ENCODE measurements around the gene IRGQ.
A peak's percentile ranks its signal among the peaks of the same experiment; 100 is the strongest.

Gene IRGQ

GRCh38 chr19:43594710-43595604 is 977 bp downstream of the IRGQ start (continued):
- no peak for TF ChIP-seq ZBTB8A (tag by site-specific recombination; IDR thresholded peaks at IDR 0.05)
- 0 out of 2 replicates have a peak, but pooled peaks have one; percentile 35 for TF ChIP-seq ZSCAN30 (tag by site-specific recombination; IDR thresholded peaks at IDR 0.05)
- TF ChIP-seq ZNF2 (tag by site-specific recombination; IDR thresholded peaks at IDR 0.05): peak; percentile 67; the same call in 1 of the 2 replicates
- no peak for TF ChIP-seq ZNF174 (tag by site-specific recombination; IDR thresholded peaks at IDR 0.05)
- TF ChIP-seq ZBTB6 (tag by site-specific recombination; IDR thresholded peaks at IDR 0.05): peak; percentile 6; the same call in 1 of the 2 replicates
- TF ChIP-seq, protein P1, sequence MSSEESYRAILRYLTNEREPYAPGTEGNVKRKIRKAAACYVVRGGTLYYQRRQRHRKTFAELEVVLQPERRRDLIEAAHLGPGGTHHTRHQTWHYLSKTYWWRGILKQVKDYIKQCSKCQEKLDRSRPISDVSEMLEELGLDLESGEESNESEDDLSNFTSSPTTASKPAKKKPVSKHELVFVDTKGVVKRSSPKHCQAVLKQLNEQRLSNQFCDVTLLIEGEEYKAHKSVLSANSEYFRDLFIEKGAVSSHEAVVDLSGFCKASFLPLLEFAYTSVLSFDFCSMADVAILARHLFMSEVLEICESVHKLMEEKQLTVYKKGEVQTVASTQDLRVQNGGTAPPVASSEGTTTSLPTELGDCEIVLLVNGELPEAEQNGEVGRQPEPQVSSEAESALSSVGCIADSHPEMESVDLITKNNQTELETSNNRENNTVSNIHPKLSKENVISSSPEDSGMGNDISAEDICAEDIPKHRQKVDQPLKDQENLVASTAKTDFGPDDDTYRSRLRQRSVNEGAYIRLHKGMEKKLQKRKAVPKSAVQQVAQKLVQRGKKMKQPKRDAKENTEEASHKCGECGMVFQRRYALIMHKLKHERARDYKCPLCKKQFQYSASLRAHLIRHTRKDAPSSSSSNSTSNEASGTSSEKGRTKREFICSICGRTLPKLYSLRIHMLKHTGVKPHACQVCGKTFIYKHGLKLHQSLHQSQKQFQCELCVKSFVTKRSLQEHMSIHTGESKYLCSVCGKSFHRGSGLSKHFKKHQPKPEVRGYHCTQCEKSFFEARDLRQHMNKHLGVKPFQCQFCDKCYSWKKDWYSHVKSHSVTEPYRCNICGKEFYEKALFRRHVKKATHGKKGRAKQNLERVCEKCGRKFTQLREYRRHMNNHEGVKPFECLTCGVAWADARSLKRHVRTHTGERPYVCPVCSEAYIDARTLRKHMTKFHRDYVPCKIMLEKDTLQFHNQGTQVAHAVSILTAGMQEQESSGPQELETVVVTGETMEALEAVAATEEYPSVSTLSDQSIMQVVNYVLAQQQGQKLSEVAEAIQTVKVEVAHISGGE (tag by site-specific recombination; conservative IDR thresholded peaks at IDR 0.05; ENCODE audit: low read depth): peak; percentile 6; the same call in 1 of the 2 replicates
- TF ChIP-seq, protein P2, sequence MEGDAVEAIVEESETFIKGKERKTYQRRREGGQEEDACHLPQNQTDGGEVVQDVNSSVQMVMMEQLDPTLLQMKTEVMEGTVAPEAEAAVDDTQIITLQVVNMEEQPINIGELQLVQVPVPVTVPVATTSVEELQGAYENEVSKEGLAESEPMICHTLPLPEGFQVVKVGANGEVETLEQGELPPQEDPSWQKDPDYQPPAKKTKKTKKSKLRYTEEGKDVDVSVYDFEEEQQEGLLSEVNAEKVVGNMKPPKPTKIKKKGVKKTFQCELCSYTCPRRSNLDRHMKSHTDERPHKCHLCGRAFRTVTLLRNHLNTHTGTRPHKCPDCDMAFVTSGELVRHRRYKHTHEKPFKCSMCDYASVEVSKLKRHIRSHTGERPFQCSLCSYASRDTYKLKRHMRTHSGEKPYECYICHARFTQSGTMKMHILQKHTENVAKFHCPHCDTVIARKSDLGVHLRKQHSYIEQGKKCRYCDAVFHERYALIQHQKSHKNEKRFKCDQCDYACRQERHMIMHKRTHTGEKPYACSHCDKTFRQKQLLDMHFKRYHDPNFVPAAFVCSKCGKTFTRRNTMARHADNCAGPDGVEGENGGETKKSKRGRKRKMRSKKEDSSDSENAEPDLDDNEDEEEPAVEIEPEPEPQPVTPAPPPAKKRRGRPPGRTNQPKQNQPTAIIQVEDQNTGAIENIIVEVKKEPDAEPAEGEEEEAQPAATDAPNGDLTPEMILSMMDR (tag by site-specific recombination; IDR thresholded peaks at IDR 0.05): peak; percentile 94
- peak; percentile 17 for TF ChIP-seq ZBTB26 (tag by site-specific recombination; optimal IDR thresholded peaks at IDR 0.05)
- TF ChIP-seq ZNF169 (tag by site-specific recombination; IDR thresholded peaks at IDR 0.05): 0 out of 2 replicates have a peak, but pooled peaks have one; percentile 61
- TF ChIP-seq, protein P3, sequence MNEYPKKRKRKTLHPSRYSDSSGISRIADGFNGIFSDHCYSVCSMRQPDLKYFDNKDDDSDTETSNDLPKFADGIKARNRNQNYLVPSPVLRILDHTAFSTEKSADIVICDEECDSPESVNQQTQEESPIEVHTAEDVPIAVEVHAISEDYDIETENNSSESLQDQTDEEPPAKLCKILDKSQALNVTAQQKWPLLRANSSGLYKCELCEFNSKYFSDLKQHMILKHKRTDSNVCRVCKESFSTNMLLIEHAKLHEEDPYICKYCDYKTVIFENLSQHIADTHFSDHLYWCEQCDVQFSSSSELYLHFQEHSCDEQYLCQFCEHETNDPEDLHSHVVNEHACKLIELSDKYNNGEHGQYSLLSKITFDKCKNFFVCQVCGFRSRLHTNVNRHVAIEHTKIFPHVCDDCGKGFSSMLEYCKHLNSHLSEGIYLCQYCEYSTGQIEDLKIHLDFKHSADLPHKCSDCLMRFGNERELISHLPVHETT (tag by site-specific recombination; IDR thresholded peaks at IDR 0.05): no peak
- TF ChIP-seq OSR2 (tag by site-specific recombination; IDR thresholded peaks at IDR 0.05): peak; percentile 76
- no peak for TF ChIP-seq ZNF488 (tag by site-specific recombination; IDR thresholded peaks at IDR 0.05)
- TF ChIP-seq SP7 (tag by site-specific recombination; IDR thresholded peaks at IDR 0.05): 0 out of 2 replicates have a peak, but pooled peaks have one; percentile 13
- TF ChIP-seq OVOL3 (tag by site-specific recombination; IDR thresholded peaks at IDR 0.05): no peak
- no peak for TF ChIP-seq MYNN (tag by site-specific recombination; IDR thresholded peaks at IDR 0.05; ENCODE audit: borderline replicate concordance)
